ENCODE measurements around the gene MBP.

DNA sequence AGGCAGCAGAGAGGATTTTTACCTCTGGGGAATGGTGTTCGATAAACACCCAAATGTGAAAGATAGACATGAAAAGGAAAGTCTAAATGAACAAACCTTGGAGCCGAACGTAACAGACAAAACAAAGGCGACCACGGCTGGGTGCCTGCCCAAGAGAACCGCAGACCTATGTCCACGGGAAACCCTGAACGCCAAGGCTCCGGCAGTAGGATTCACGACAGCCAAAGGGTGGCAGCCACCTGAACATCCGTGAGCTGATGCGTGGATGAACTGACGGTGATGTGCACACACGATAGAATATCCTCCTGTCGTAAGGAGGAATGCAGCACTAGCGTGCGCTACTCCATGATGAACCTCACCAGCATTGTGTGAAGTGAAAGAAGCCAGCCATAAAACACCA, 85.6 kb downstream of the MBP start:
- TF ChIP-seq, protein P1, sequence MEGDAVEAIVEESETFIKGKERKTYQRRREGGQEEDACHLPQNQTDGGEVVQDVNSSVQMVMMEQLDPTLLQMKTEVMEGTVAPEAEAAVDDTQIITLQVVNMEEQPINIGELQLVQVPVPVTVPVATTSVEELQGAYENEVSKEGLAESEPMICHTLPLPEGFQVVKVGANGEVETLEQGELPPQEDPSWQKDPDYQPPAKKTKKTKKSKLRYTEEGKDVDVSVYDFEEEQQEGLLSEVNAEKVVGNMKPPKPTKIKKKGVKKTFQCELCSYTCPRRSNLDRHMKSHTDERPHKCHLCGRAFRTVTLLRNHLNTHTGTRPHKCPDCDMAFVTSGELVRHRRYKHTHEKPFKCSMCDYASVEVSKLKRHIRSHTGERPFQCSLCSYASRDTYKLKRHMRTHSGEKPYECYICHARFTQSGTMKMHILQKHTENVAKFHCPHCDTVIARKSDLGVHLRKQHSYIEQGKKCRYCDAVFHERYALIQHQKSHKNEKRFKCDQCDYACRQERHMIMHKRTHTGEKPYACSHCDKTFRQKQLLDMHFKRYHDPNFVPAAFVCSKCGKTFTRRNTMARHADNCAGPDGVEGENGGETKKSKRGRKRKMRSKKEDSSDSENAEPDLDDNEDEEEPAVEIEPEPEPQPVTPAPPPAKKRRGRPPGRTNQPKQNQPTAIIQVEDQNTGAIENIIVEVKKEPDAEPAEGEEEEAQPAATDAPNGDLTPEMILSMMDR (conservative IDR thresholded peaks at IDR 0.05; ENCODE audit: low read depth, low read length): no peak
- no peak for TF ChIP-seq EZH2 (IDR thresholded peaks at IDR 0.05; ENCODE audit: borderline replicate concordance, low read depth, low read length, poor library complexity, severe bottlenecking)
